HG03469 (cell line): ENCODE data around the gene DNAH1.
"Not testable (repeated sequence)": the region's sequence is repeated elsewhere in the genome, so short reads cannot be mapped to it uniquely, and the experiment has no call there.

ENCODE experiments used
- ATAC-seq: cut with Tn5 transposase; IDR thresholded peaks from one replicate; pipeline ENCODE4 v1.9.1; 2021; ENCODE audit warnings: mild to moderate bottlenecking, moderate library complexity, moderate number of reproducible peaks; ENCODE audit not compliant: unreplicated experiment

The DNAH1 gene

GRCh38 chr3:52331906-52332305 lies 15.8 kb downstream of the DNAH1 start:
- ATAC-seq = no peak

- no peak for ATAC-seq
Observed at GRCh38 chr3:52333869-52334557, 17.9 kb downstream of the DNAH1 start.

GRCh38 chr3:52338131-52338530 lies 22.0 kb downstream of the DNAH1 start:
- ATAC-seq = not testable (repeated sequence)

- ATAC-seq = no peak
Observed at GRCh38 chr3:52339612-52340011, 23.5 kb downstream of the DNAH1 start.

GRCh38 chr3:52341123-52341522 lies 25.0 kb downstream of the DNAH1 start:
- ATAC-seq = no peak

GRCh38 chr3:52343946-52344600 lies 28.0 kb downstream of the DNAH1 start:
- ATAC-seq = no peak

- no peak for ATAC-seq
Observed at GRCh38 chr3:52345521-52346109, 29.5 kb downstream of the DNAH1 start.

GRCh38 chr3:52346623-52347530 lies 30.8 kb downstream of the DNAH1 start:
- ATAC-seq = no peak

GRCh38 chr3:52347716-52348635 lies 31.9 kb downstream of the DNAH1 start:
- ATAC-seq = no peak

- ATAC-seq = no peak
Observed at GRCh38 chr3:52349131-52349530, 33.0 kb downstream of the DNAH1 start.

- ATAC-seq = no peak
Observed at GRCh38 chr3:52349611-52350395, 33.7 kb downstream of the DNAH1 start.

- no peak for ATAC-seq
Observed at GRCh38 chr3:52350416-52350815, 34.3 kb downstream of the DNAH1 start.

- ATAC-seq = no peak
Observed at GRCh38 chr3:52350981-52351761, 35.1 kb downstream of the DNAH1 start.

- ATAC-seq = no peak
Observed at GRCh38 chr3:52351762-52352368, 35.7 kb downstream of the DNAH1 start.

GRCh38 chr3:52352566-52352965 lies 36.4 kb downstream of the DNAH1 start:
- no peak for ATAC-seq

GRCh38 chr3:52353291-52353855 lies 37.3 kb downstream of the DNAH1 start:
- no peak for ATAC-seq

- no peak for ATAC-seq
Observed at GRCh38 chr3:52354676-52355075, 38.6 kb downstream of the DNAH1 start.

- no peak for ATAC-seq
Observed at GRCh38 chr3:52355526-52355925, 39.4 kb downstream of the DNAH1 start.
